IPS-18a (cell line): ENCODE measurements around the gene SCO2.
"Not testable (repeated sequence)": the region's sequence is repeated elsewhere in the genome, so short reads cannot be mapped to it uniquely, and the experiment has no call there.

Source experiments
- H3K27ac ChIP-seq: one replicate; pipeline ENCODE4 v1.5.1; 2013; ENCODE audit warnings: low read length
- H3K27me3 ChIP-seq: one replicate; pipeline ENCODE4 v1.6.1; 2013; ENCODE audit warnings: mild to moderate bottlenecking, low read length; ENCODE audit not compliant: control insufficient read depth, insufficient read depth
- H3K36me3 ChIP-seq: one replicate; pipeline ENCODE4 v1.6.1; 2013; ENCODE audit warnings: low read depth, low read length; ENCODE audit not compliant: control insufficient read depth
- H3K4me1 ChIP-seq: one replicate; pipeline ENCODE4 v1.6.1; 2013; ENCODE audit warnings: low read depth, low read length; ENCODE audit not compliant: control insufficient read depth
- H3K4me3 ChIP-seq: one replicate; pipeline ENCODE4 v1.5.1; 2013; ENCODE audit warnings: low read length
- H3K9ac ChIP-seq: one replicate; pipeline ENCODE4 v1.6.1; 2013; ENCODE audit warnings: mild to moderate bottlenecking, low read length, moderate library complexity
- H3K9me3 ChIP-seq: one replicate; pipeline ENCODE4 v1.6.1; 2013; ENCODE audit warnings: low read depth, low read length; ENCODE audit not compliant: control insufficient read depth

Gene SCO2

GRCh38 chr22:50536226-50536625 is 10.8 kb upstream of the SCO2 start:
- Histone ChIP-seq H3K4me1 (no peaks in the 10 kb centered on the region), H3K9ac (no peak overlapping the region), H3K36me3 (no peaks in the 10 kb centered on the region), H3K27me3 (peaks cover 31% of the 10 kb centered on the region), H3K9me3 (no peaks in the 10 kb centered on the region), H3K27ac (no peak overlapping the region), H3K4me3 (no peak overlapping the region)

- Histone ChIP-seq H3K9ac (no peak overlapping the region), H3K27ac (no peak overlapping the region), H3K4me3 (no peak overlapping the region), H3K36me3 (no peaks in the 10 kb centered on the region), H3K9me3 (no peaks in the 10 kb centered on the region), H3K27me3 (peaks cover 42% of the 10 kb centered on the region), H3K4me1 (peaks cover 3% of the 10 kb centered on the region)
Observed at GRCh38 chr22:50535113-50535512, 9.7 kb upstream of the SCO2 start.

GRCh38 chr22:50533856-50534711 is 8.7 kb upstream of the SCO2 start:
- not testable (repeated sequence) for H3K4me1 ChIP-seq, H3K27ac ChIP-seq, H3K9me3 ChIP-seq, H3K9ac ChIP-seq, H3K36me3 ChIP-seq, H3K4me3 ChIP-seq
- H3K27me3 ChIP-seq: peaks cover 52% of the 10 kb centered on the region

GRCh38 chr22:50532824-50533796 is 7.7 kb upstream of the SCO2 start:
- Histone ChIP-seq H3K36me3 (no peaks in the 10 kb centered on the region), H3K4me3 (no peak overlapping the region), H3K9me3 (no peaks in the 10 kb centered on the region), H3K9ac (no peak overlapping the region), H3K27ac (no peak overlapping the region), H3K27me3 (peaks cover 62% of the 10 kb centered on the region), H3K4me1 (peaks cover 3% of the 10 kb centered on the region)

GRCh38 chr22:50531962-50532674 is 6.7 kb upstream of the SCO2 start:
- peaks cover 3% of the 10 kb centered on the region for H3K4me1 ChIP-seq
- peak overlapping the region; percentile 28 for H3K9ac ChIP-seq
- peaks cover 72% of the 10 kb centered on the region for H3K27me3 ChIP-seq
- H3K9me3 ChIP-seq: no peaks in the 10 kb centered on the region
- H3K4me3 ChIP-seq: peak overlapping the region; percentile 57
- no peaks in the 10 kb centered on the region for H3K36me3 ChIP-seq
- H3K27ac ChIP-seq: no peak overlapping the region

GRCh38 chr22:50531546-50531961 is 6.2 kb upstream of the SCO2 start:
- Histone ChIP-seq H3K27me3 (peaks cover 77% of the 10 kb centered on the region), H3K9ac (no peak overlapping the region), H3K4me1 (peaks cover 6% of the 10 kb centered on the region), H3K27ac (no peak overlapping the region), H3K36me3 (no peaks in the 10 kb centered on the region), H3K4me3 (peak overlapping the region; percentile 57), H3K9me3 (no peaks in the 10 kb centered on the region)

GRCh38 chr22:50530877-50531545 is 5.6 kb upstream of the SCO2 start:
- H3K36me3 ChIP-seq: no peaks in the 10 kb centered on the region
- H3K9me3 ChIP-seq: no peaks in the 10 kb centered on the region
- H3K4me1 ChIP-seq: peaks cover 6% of the 10 kb centered on the region
- H3K9ac ChIP-seq: no peak overlapping the region
- H3K4me3 ChIP-seq: peak overlapping the region; percentile 57
- no peak overlapping the region for H3K27ac ChIP-seq
- peaks cover 79% of the 10 kb centered on the region for H3K27me3 ChIP-seq

- Histone ChIP-seq H3K27ac (no peak overlapping the region), H3K27me3 (peaks cover 79% of the 10 kb centered on the region), H3K4me3 (peak overlapping the region; percentile 57), H3K36me3 (no peaks in the 10 kb centered on the region), H3K4me1 (peaks cover 6% of the 10 kb centered on the region), H3K9me3 (no peaks in the 10 kb centered on the region), H3K9ac (no peak overlapping the region)
Observed at GRCh38 chr22:50530580-50530876, 5.1 kb upstream of the SCO2 start.

- H3K36me3 ChIP-seq: no peaks in the 10 kb centered on the region
- H3K27ac ChIP-seq: no peak within 1 kb of the TSS
- H3K9me3 ChIP-seq: no peaks in the 10 kb centered on the region
- H3K9ac ChIP-seq: no peak within 1 kb of the TSS
- peaks cover 6% of the 10 kb centered on the region for H3K4me1 ChIP-seq
- peak within 1 kb of the TSS; percentile 57 for H3K4me3 ChIP-seq
- H3K27me3 ChIP-seq: peaks cover 79% of the 10 kb centered on the region
Observed at GRCh38 chr22:50529897-50530579, 4.6 kb upstream of the SCO2 start, which contains the start of gene TYMP. TYMP (minus strand) TSS chr22:50530012; CDS start chr22:50529709, 303 bp downstream.

- no peaks in the 10 kb centered on the region for H3K36me3 ChIP-seq
- no peak overlapping the region for H3K4me3 ChIP-seq
- H3K9ac ChIP-seq: no peak overlapping the region
- H3K9me3 ChIP-seq: no peaks in the 10 kb centered on the region
- H3K4me1 ChIP-seq: peaks cover 6% of the 10 kb centered on the region
- H3K27me3 ChIP-seq: peaks cover 79% of the 10 kb centered on the region
- no peak overlapping the region for H3K27ac ChIP-seq
Observed at GRCh38 chr22:50529416-50529896, 4.1 kb upstream of the SCO2 start.
